HEK293 (cell line): Measurements from ENCODE around the gene FGF7.

ENCODE experiments used
- CTCF ChIP-seq: fragments of 450-650 bp; formaldehyde crosslinking; IDR thresholded peaks from 2 replicates; pipeline ENCODE4 v1.5.1; 2016; ENCODE audit warnings: missing biosample characterization, missing genetic modification characterization
- ELK4 ChIP-seq: IDR thresholded peaks from 2 replicates; pipeline ENCODE4 v1.6.1; 2011; ENCODE audit warnings: mild to moderate bottlenecking, low read depth, low read length, borderline replicate concordance
- KLF16 ChIP-seq: fragments of 450-650 bp; formaldehyde crosslinking; IDR thresholded peaks from 2 replicates; pipeline ENCODE4 v1.5.1; 2017; ENCODE audit warnings: missing biosample characterization, missing genetic modification characterization
- MYNN ChIP-seq: fragments of 450-650 bp; formaldehyde crosslinking; IDR thresholded peaks from 2 replicates; pipeline ENCODE4 v1.5.1; 2016; ENCODE audit warnings: missing biosample characterization, missing genetic modification characterization, borderline replicate concordance
- MZF1 ChIP-seq: fragments of 450-650 bp; formaldehyde crosslinking; IDR thresholded peaks from 2 replicates; pipeline ENCODE4 v1.5.1; 2017; ENCODE audit warnings: missing biosample characterization, missing genetic modification characterization, borderline replicate concordance
- PATZ1 ChIP-seq: fragments of 450-650 bp; formaldehyde crosslinking; IDR thresholded peaks from 2 replicates; pipeline ENCODE4 v1.5.1; 2016; ENCODE audit warnings: missing biosample characterization, missing genetic modification characterization
- REPIN1 ChIP-seq: fragments of 450-650 bp; formaldehyde crosslinking; IDR thresholded peaks from 2 replicates; pipeline ENCODE4 v1.5.1; 2017; ENCODE audit warnings: missing biosample characterization, missing genetic modification characterization, low read depth
- TRIM28 ChIP-seq: IDR thresholded peaks from 2 replicates; pipeline ENCODE4 v1.6.1; 2011; ENCODE audit warnings: low read length, control low read depth, borderline replicate concordance
- ZNF155 ChIP-seq: fragments of 450-650 bp; formaldehyde crosslinking; IDR thresholded peaks from 2 replicates; pipeline ENCODE4 v1.5.1; 2016; ENCODE audit warnings: missing biosample characterization, missing genetic modification characterization
- ZNF521 ChIP-seq: fragments of 450-650 bp; formaldehyde crosslinking; IDR thresholded peaks from 2 replicates; pipeline ENCODE4 v1.5.1; 2017; ENCODE audit warnings: missing biosample characterization, mild to moderate bottlenecking, missing genetic modification characterization
- ZNF530 ChIP-seq: fragments of 450-650 bp; formaldehyde crosslinking; IDR thresholded peaks from 2 replicates; pipeline ENCODE4 v1.5.1; 2016; ENCODE audit warnings: low read depth, missing biosample characterization, missing genetic modification characterization
- ZNF777 ChIP-seq: fragments of 450-650 bp; formaldehyde crosslinking; IDR thresholded peaks from 2 replicates; pipeline ENCODE4 v1.5.1; 2017; ENCODE audit warnings: missing biosample characterization, missing genetic modification characterization, borderline replicate concordance

- no peak for TF ChIP-seq REPIN1
- TF ChIP-seq PATZ1 (tag by site-specific recombination): no peak
- TF ChIP-seq CTCF (tag by site-specific recombination): no peak
- TF ChIP-seq TRIM28: no peak
- TF ChIP-seq KLF16 (tag by site-specific recombination): no peak
- no peak for TF ChIP-seq ZNF530 (tag by site-specific recombination)
- no peak for TF ChIP-seq ZNF777 (tag by site-specific recombination)
- no peak for TF ChIP-seq ZNF521 (tag by site-specific recombination)
- no peak for TF ChIP-seq ELK4
- TF ChIP-seq ZNF155 (tag by site-specific recombination): no peak
- no peak for TF ChIP-seq MZF1 (tag by site-specific recombination)
- no peak for TF ChIP-seq MYNN
These were observed 98.8 kb downstream of the FGF7 start for GRCh38 chr15:49521802-49522201.
